GM12878 (cell line): Measurements from ENCODE around the gene UGT3A2. TPM values are rescaled to one million over a fixed set of nuclear protein-coding genes. Genes with fewer than 3 reads are reported as not detected.

ENCODE experiments used
- ATAC-seq: fragments of 200-7000 bp; cut with Tn5 transposase; 3 replicates; pipeline ENCODE4 v1.9.1; 2020; ENCODE audit warnings: mild to moderate bottlenecking, moderate library complexity
- BruUV-seq: library from RNA; stranded (reverse); fragments of 400-500 nt; replicated peaks from 2 replicates; lab custom pipeline; 2021; lab: Mats Ljungman, UMichigan
- CTCF ChIA-PET: fragments of 300-600 bp; sonication (Branson Sonifier 250); formaldehyde crosslinking; extraction: SDS; loops from one replicate; lab custom pipeline; 2021; ENCODE audit warnings: inconsistent platforms; lab: Yijun Ruan, JAX
- POLR2A ChIA-PET: fragments of 350-600 bp; formaldehyde crosslinking; extraction: SDS; loops from one replicate; lab custom pipeline; 2021; ENCODE audit warnings: inconsistent platforms; lab: Charles Lee
- RAD21 ChIA-PET: fragments of 300-600 bp; sonication (Branson Sonifier 250); formaldehyde crosslinking; loops from one replicate; lab custom pipeline; 2023; ENCODE audit warnings: antibody characterized with exemption; ENCODE audit not compliant: unreplicated experiment; lab: Charles Lee
- SMC1A ChIA-PET: fragments of 300-600 bp; sonication (Branson Sonifier 250); formaldehyde crosslinking; loops from one replicate; lab custom pipeline; 2023; ENCODE audit not compliant: unreplicated experiment, uncharacterized antibody; lab: Charles Lee
- DNase-seq: peaks from one replicate; pipeline ENCODE4 v3.0.0-alpha.2; 2011; ENCODE audit warnings: low read depth, low spot score
- FAIRE-seq: peaks from 3 replicates; lab custom pipeline; 2011; peaks lifted over from hg19 to GRCh38; lab: Jason Lieb, UNC
- H2AFZ ChIP-seq: 2 replicates; pipeline ENCODE4 v1.6.0; 2011; ENCODE audit warnings: low read depth, low read length, control low read depth; ENCODE audit not compliant: control insufficient read depth
- H3K27ac ChIP-seq: 2 replicates; pipeline ENCODE4 v1.5.1; 2011; ENCODE audit warnings: control low read depth; ENCODE audit not compliant: control insufficient read depth, insufficient read depth
- H3K27me3 ChIP-seq, 2 experiments: replicated peaks in 1 of 2; 2 replicates each; pipeline versions ENCODE4 v1.6.0 to v1.6.1; 2011; ENCODE audit warnings: low read length in 1 of 2; ENCODE audit not compliant: control insufficient read depth in 2 of 2, insufficient read depth in 2 of 2
- H3K36me3 ChIP-seq, 2 experiments: 2 replicates each; pipeline ENCODE4 v1.5.1; 2011; ENCODE audit warnings: low read length in 1 of 2; ENCODE audit not compliant: control insufficient read depth in 2 of 2, insufficient read depth in 2 of 2
- H3K4me1 ChIP-seq: 2 replicates; pipeline ENCODE4 v1.6.1; 2011; ENCODE audit warnings: mild to moderate bottlenecking, low read length, moderate library complexity, mixed read lengths; ENCODE audit not compliant: control insufficient read depth, insufficient read depth
- H3K4me2 ChIP-seq: 2 replicates; pipeline ENCODE4 v1.6.0; 2011; ENCODE audit warnings: control low read depth; ENCODE audit not compliant: control insufficient read depth, insufficient read depth
- H3K4me3 ChIP-seq: fragments of 200-600 bp; sonication (generic); 2 replicates; pipeline ENCODE4 v1.5.1; 2016
- H3K79me2 ChIP-seq: 2 replicates; pipeline ENCODE4 v1.6.0; 2011; ENCODE audit warnings: low read length; ENCODE audit not compliant: control insufficient read depth, insufficient read depth
- H3K9ac ChIP-seq: 2 replicates; pipeline ENCODE4 v1.8.0; 2011; ENCODE audit warnings: low read length, control low read depth, mixed read lengths; ENCODE audit not compliant: control insufficient read depth, insufficient read depth
- H3K9me3 ChIP-seq: replicated peaks from 3 replicates; pipeline ENCODE4 v1.5.1; 2011; ENCODE audit warnings: mild to moderate bottlenecking, low read length; ENCODE audit not compliant: control insufficient read depth, insufficient read depth
- H4K20me1 ChIP-seq: 2 replicates; pipeline ENCODE4 v1.6.0; 2011; ENCODE audit not compliant: control insufficient read depth, insufficient read depth
- BCLAF1 ChIP-seq: fragments of 450-650 bp; IDR thresholded peaks from 2 replicates; pipeline ENCODE4 v1.6.1; 2017; ENCODE audit warnings: antibody characterized with exemption, mild to moderate bottlenecking, moderate library complexity
- MEF2B ChIP-seq: fragments of 450-650 bp; IDR thresholded peaks from 2 replicates; pipeline ENCODE4 v1.6.1; 2018; ENCODE audit warnings: mild to moderate bottlenecking, moderate library complexity; ENCODE audit not compliant: partially characterized antibody, poor library complexity, severe bottlenecking
- RCOR1 ChIP-seq: conservative IDR thresholded peaks from 2 replicates; pipeline ENCODE4 v1.6.1; 2012; ENCODE audit warnings: low read depth, low read length, improper control_type of control experiment
- SMC3 ChIP-seq: IDR thresholded peaks from 2 replicates; pipeline ENCODE4 v1.6.1; 2011; ENCODE audit warnings: low read length, improper control_type of control experiment, borderline replicate concordance
- ZNF24 ChIP-seq: fragments of 450-650 bp; IDR thresholded peaks from 2 replicates; pipeline ENCODE4 v1.6.1; 2017; ENCODE audit warnings: antibody characterized with exemption, mild to moderate bottlenecking
- WGBS: methylation state at CpG from one replicate; pipeline ENCODE4 v1.1.6; 2016; ENCODE audit warnings: low lambda C conversion rate; ENCODE audit not compliant: insufficient replicate concordance, insufficient coverage; ENCODE audit errors: missing lambda C conversion rate; 5-methylcytosine and 5-hydroxymethylcytosine counted together
- in situ Hi-C: fragments of 300-500 bp; cut with MboI; formaldehyde crosslinking; loops from 9 replicates; pipeline ENCODE4 v1.14.3; 2018; ENCODE audit warnings: mixed read lengths
- intact Hi-C: fragments of 100-400 bp; cut with micrococcal nuclease; formaldehyde crosslinking; loops from one replicate; pipeline ENCODE4 v1.14.2; 2022; ENCODE audit not compliant: unreplicated experiment
- polyA plus RNA-seq, 11 experiments: library from polyadenylated mRNA; depleted of rRNA in 4 of 11; unstranded in 6 of 11; stranded (reverse) in 5 of 11; fragments of >200 nt; fragmentation: Nextera tagmentation in 4 of 11; fragmentation: Illumina TruSeq in 1 of 11; extraction: Ambion mirVana in 4 of 11; extraction: Trizol in 1 of 11; gene quantifications; 1 replicate in 1 of 11; 2 replicates in 10 of 11; pipeline versions ENCODE4 v1.2.1 to v1.2.3, GENCODE V29; 2011 to 2016; ENCODE audit warnings: inconsistent platforms in 2 of 11, missing spikeins in 2 of 11, low read depth in 1 of 11
- total RNA-seq, 4 experiments: library from RNA; depleted of rRNA in 3 of 4; stranded (reverse); fragments of >200 nt in 3 of 4; fragmentation: Illumina TruSeq in 1 of 4; extraction: Trizol in 1 of 4; gene quantifications; 2 replicates each; pipeline versions ENCODE4 v1.2.1 to v1.2.3, GENCODE V29; 2013 to 2021

UGT3A2 gene
- total and polyA plus RNA-seq, 10 of the 15 experiments (the other 5 are each of a cell fraction or from before 2014, with no cell fraction given), result 0.02 to 0.50 (median 0.09) TPM; not detected in 7

- POLR2A ChIA-PET, result interaction anchor here (0.6 kb wide), 1 partner anchor 87 kb away, joined by 3 read pairs; no protein-coding TSS in a partner anchor
- H3K4me1 ChIP-seq, result no peaks in the 10 kb centered on the region
- no peak overlapping the region for H3K4me3 ChIP-seq
- H3K79me2 ChIP-seq, result no peaks in the 10 kb centered on the region
- in situ Hi-C loops, result no loop called here
- DNase-seq, result no peak
- H4K20me1 ChIP-seq, result no peaks in the 10 kb centered on the region
- CTCF ChIA-PET, result interaction anchor here (1.0 kb wide), 1 partner anchor 13 kb away, joined by 3 read pairs; no protein-coding TSS in a partner anchor
- H3K36me3 ChIP-seq, result no peaks in the 10 kb centered on the region
- H3K9ac ChIP-seq, result no peak overlapping the region
- H3K9me3 ChIP-seq, result no peaks in the 10 kb centered on the region
- SMC1A ChIA-PET, result no interaction called here
- 24% methylated on average over 5 of the region's 5 CpGs for WGBS
- no peak for ATAC-seq
- H3K27ac ChIP-seq, result no peak overlapping the region
- FAIRE-seq, result no peak
- no peak overlapping the region for H3K4me2 ChIP-seq
- TF ChIP-seq BCLAF1, result no peak
- TF ChIP-seq MEF2B, result no peak
- TF ChIP-seq RCOR1, result no peak
- TF ChIP-seq ZNF24, result no peak
- TF ChIP-seq SMC3, result no peak
- TF ChIP-seq, all 136 proteins: peak for 0
- H3K27me3 ChIP-seq, result peaks cover 0 to 2% of the 10 kb centered on the region in 2 experiments; a peak in 1 of 4 replicates
- intact Hi-C loops, result no loop called here
- no peak overlapping the region for H2AFZ ChIP-seq
- no TSS peak for BruUV-seq
- RAD21 ChIA-PET, result no interaction called here
Measured at GRCh38 chr5:36059571-36060419, 6.9 kb downstream of the UGT3A2 start.
